AG04450 (cell line): ENCODE measurements around the gene SIM2. TPM values are rescaled to one million over a fixed set of nuclear protein-coding genes. Genes with fewer than 3 reads are reported as not detected.

ENCODE experiments used
- CTCF ChIA-PET: fragments of 300-600, 350-600 bp; formaldehyde crosslinking; extraction: SDS; loops from one replicate; lab custom pipeline; 2022; ENCODE audit warnings: antibody characterized with exemption, inconsistent platforms; lab: Charles Lee
- POLR2A ChIA-PET: fragments of 350-600 bp; formaldehyde crosslinking; extraction: SDS; loops from one replicate; lab custom pipeline; 2021; ENCODE audit warnings: antibody characterized with exemption, inconsistent platforms; lab: Yijun Ruan, JAX
- DNase-seq: peaks from one replicate; pipeline ENCODE4 v3.0.0-alpha.2; 2011; ENCODE audit warnings: low read depth, low spot score
- H3K27ac ChIP-seq: one replicate; pipeline ENCODE4 v1.5.1; 2012; ENCODE audit warnings: low read depth, low read length, control low read depth
- H3K27me3 ChIP-seq: one replicate; pipeline ENCODE4 v1.6.0; 2012; ENCODE audit warnings: low read length; ENCODE audit not compliant: control insufficient read depth, insufficient read depth
- H3K4me3 ChIP-seq: 2 replicates; pipeline ENCODE4 v1.5.1; 2011; ENCODE audit warnings: mild to moderate bottlenecking, low read depth, low read length, control low read depth
- H3K9me3 ChIP-seq: 2 replicates; pipeline ENCODE4 v1.5.1; 2012; ENCODE audit warnings: low read length; ENCODE audit not compliant: control insufficient read depth, insufficient read depth
- polyA plus RNA-seq: library from polyadenylated mRNA; depleted of rRNA; stranded (reverse); fragments of >200 nt; gene quantifications from 2 replicates; pipeline ENCODE4 v1.2.3, GENCODE V29; 2011
- TF ChIP-seq, protein P1 (sequence below): IDR thresholded peaks from 2 replicates; pipeline ENCODE4 v1.5.1; 2011; ENCODE audit warnings: low read depth, low read length, control low read depth, inconsistent platforms

The SIM2 gene
- polyA plus RNA-seq, 1 experiment, result 0.46 TPM

DNA sequence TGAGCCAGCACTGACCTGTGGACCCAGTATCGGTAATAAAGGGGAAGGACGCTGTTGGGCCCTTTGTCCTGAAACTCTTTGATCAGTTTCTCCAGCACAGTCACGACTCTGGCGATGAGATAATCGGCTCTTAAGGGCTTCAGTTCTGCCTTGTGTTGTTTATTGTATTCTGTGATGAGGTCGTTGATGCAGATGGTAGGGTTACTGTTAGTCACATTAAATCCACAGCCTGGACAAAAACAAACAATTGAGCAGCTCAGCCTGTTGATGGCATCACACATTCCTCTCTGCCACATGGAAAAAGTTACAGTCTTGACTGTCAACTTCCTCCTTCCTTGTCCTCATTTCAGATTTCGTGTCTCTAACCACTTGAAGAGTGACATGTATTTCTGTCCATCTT, 57.6 kb downstream of the SIM2 start:
- DNase-seq, result no peak
- Histone ChIP-seq H3K9me3 (no peaks in the 10 kb centered on the region; the same call in 1 of the 2 replicates), H3K27me3 (no peaks in the 10 kb centered on the region), H3K4me3 (no peak overlapping the region), H3K27ac (no peak overlapping the region)
- TF ChIP-seq, protein P1, sequence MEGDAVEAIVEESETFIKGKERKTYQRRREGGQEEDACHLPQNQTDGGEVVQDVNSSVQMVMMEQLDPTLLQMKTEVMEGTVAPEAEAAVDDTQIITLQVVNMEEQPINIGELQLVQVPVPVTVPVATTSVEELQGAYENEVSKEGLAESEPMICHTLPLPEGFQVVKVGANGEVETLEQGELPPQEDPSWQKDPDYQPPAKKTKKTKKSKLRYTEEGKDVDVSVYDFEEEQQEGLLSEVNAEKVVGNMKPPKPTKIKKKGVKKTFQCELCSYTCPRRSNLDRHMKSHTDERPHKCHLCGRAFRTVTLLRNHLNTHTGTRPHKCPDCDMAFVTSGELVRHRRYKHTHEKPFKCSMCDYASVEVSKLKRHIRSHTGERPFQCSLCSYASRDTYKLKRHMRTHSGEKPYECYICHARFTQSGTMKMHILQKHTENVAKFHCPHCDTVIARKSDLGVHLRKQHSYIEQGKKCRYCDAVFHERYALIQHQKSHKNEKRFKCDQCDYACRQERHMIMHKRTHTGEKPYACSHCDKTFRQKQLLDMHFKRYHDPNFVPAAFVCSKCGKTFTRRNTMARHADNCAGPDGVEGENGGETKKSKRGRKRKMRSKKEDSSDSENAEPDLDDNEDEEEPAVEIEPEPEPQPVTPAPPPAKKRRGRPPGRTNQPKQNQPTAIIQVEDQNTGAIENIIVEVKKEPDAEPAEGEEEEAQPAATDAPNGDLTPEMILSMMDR, result no peak
- ChIA-PET CTCF (interaction anchor here (1.7 kb wide), 1 partner anchor 8 kb away, joined by 4 read pairs; no protein-coding TSS in a partner anchor), POLR2A (no interaction called here)

DNA sequence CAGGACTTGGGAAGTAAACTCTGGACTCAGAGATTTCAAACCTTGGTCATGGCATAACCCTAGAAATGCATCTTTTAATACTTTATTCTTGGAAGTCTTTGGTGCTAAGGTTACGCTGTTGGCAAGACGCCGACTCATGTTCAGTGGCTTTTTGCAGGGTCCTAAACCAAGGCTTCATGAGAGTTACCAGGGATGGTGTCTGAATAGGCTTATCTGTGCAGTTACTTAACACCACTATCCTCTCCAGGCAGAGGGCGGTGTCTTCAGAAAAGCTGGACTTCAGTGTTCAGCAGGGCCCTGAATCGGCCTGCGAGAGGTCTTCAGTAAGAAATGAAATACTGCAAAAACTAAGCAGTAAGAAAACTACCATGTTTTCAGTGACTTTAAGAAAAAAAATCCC, 58.3 kb downstream of the SIM2 start:
- TF ChIP-seq, protein P1, result 0 out of 2 replicates have a peak, but pooled peaks have one; percentile 3
- no peaks in the 10 kb centered on the region; the same call in 1 of the 2 replicates for H3K9me3 ChIP-seq
- no peak for DNase-seq
- no peaks in the 10 kb centered on the region for H3K27me3 ChIP-seq
- POLR2A ChIA-PET, result no interaction called here
- CTCF ChIA-PET, result interaction anchor here (1.7 kb wide), 1 partner anchor 9 kb away, joined by 4 read pairs; no protein-coding TSS in a partner anchor
- no peak overlapping the region for H3K4me3 ChIP-seq
- H3K27ac ChIP-seq, result no peak overlapping the region

DNA sequence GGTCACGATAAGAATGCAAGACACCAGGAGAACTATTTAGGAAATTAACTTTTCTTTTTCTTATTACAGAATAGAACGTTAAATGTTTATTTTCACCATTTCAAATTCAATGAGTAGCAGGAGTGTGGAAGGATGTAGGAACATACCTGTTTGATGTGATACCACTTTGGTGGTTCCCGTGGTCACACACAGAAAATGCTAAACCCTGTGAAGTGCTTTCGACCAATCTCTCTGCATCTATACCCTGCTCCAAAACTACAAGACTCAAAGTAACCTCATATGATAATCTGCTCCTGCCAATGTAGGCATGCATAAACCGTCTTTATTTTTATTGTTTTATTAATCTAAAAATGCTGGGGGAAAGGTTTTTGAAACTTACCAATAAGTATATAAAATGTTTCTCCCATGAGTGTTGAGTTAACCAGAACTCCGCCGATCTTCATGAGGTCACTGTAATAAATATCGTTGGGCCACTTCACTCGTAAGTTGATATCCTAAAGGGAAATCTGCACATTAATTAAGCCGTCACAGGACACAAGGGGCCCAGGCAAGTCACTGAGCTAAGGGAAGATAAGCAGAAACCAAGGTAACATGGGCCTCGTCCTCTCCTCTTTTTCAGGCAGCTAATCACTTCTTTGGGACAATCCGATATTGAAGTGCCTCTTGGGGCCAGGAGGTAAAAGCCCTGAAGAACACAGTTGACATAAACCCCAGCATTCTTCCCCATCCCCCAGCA, 60.6 kb downstream of the SIM2 start:
- H3K4me3 ChIP-seq, result no peak overlapping the region
- ChIA-PET POLR2A (no interaction called here), CTCF (interaction anchor here (0.7 kb wide), 1 partner anchor 13 kb away, joined by 6 read pairs; no protein-coding TSS in a partner anchor)
- TF ChIP-seq, protein P1, result no peak
- DNase-seq, result no peak
- no peaks in the 10 kb centered on the region; the same call in 1 of the 2 replicates for H3K9me3 ChIP-seq
- no peak overlapping the region for H3K27ac ChIP-seq
- H3K27me3 ChIP-seq, result no peaks in the 10 kb centered on the region

DNA sequence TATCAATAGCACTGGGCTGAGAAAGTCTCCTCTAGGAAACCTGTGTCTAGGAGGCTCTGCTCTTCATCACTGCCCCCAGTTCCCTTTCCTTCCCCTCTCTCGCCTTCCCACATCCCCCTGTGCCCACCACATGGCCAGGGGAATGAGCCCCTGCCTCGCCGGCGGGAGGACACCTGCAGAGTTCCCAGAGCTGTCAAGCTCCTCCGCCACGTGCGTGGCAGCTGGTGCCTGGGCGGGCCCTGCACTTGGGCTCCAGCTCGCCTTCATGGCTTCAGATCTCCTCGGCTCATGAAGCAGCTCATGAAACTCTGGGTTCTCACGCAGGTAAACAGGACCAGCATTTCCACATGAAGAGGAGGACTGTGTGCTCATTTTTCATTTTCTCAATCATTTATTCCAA, 62.8 kb downstream of the SIM2 start:
- Histone ChIP-seq H3K4me3 (no peak overlapping the region), H3K27me3 (no peaks in the 10 kb centered on the region), H3K9me3 (no peaks in the 10 kb centered on the region; the same call in 1 of the 2 replicates), H3K27ac (no peak overlapping the region)
- DNase-seq, result no peak
- ChIA-PET CTCF (interaction anchor here (0.6 kb wide), 2 partner anchors 19 to 339 kb away, joined by 3 to 5 read pairs; no protein-coding TSS in a partner anchor), POLR2A (no interaction called here)
- TF ChIP-seq, protein P1, result no peak

DNA sequence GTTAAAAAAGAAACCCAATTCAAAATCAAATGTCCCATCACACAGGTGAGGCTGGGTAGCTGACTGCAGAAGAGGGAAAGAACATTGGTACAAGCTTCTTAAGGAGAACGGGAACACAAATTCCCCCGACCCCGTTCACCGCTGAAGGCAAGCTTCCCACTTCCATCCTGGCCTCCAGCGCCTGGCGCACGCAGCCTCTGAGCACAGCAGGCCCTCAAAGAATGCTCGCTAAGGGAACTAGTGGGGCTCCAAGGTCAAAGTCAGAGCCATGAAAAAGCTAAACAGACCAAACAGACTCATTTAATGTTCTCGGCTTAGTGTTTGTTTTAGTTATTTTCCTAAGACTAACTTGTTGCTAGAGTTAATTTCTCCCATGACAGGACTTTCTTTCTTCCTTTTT, 63.7 kb downstream of the SIM2 start:
- no peak for DNase-seq
- TF ChIP-seq, protein P1, result no peak
- Histone ChIP-seq H3K27me3 (no peaks in the 10 kb centered on the region), H3K4me3 (no peak overlapping the region), H3K9me3 (no peaks in the 10 kb centered on the region; the same call in 1 of the 2 replicates), H3K27ac (no peak overlapping the region)
- ChIA-PET POLR2A (interaction anchor here (0.5 kb wide), 1 partner anchor 417 kb away, joined by 3 read pairs; no protein-coding TSS in a partner anchor), CTCF (no interaction called here)
